HFFc6 (cell line): Measurements from ENCODE around the gene DAP. TPM values are rescaled to one million over a fixed set of nuclear protein-coding genes. Genes with fewer than 3 reads are reported as not detected.

Experiments
- DNase-seq: peaks from one replicate; pipeline ENCODE4 v3.0.0-alpha.2; 2018
- H3K27ac Mint-ChIP-seq: 2 replicates; pipeline ENCODE4 v1.8.0; 2020; ENCODE audit warnings: mild to moderate bottlenecking, mixed read lengths
- H3K27me3 Mint-ChIP-seq: 2 replicates; pipeline ENCODE4 v1.8.0; 2021; ENCODE audit warnings: mild to moderate bottlenecking, moderate library complexity, mixed read lengths; ENCODE audit not compliant: insufficient read depth
- H3K36me3 Mint-ChIP-seq: 2 replicates; pipeline ENCODE4 v1.8.0; 2021; ENCODE audit warnings: low read depth, mixed read lengths
- H3K4me1 Mint-ChIP-seq: 2 replicates; pipeline ENCODE4 v1.8.0; 2020; ENCODE audit warnings: low read depth, mixed read lengths
- H3K4me3 Mint-ChIP-seq: 2 replicates; pipeline ENCODE4 v1.8.0; 2020; ENCODE audit warnings: mild to moderate bottlenecking, moderate library complexity, mixed read lengths
- H3K9me3 Mint-ChIP-seq: 2 replicates; pipeline ENCODE4 v1.8.0; 2020; ENCODE audit warnings: mild to moderate bottlenecking, mixed read lengths
- CTCF ChIP-seq: fragments of 200-600 bp; sonication (generic); IDR thresholded peaks from 2 replicates; pipeline ENCODE4 v1.5.0; 2021; ENCODE audit warnings: antibody characterized with exemption, mild to moderate bottlenecking
- total RNA-seq, 6 experiments: library from RNA; stranded (reverse); fragmentation: NEBNext Ultra II Directional; extraction: Animal tissue kit (Norgen Biotek cat#: 25700); gene quantifications; 2 replicates in 1 of 6; 3 replicates in 5 of 6; pipeline ENCODE4 v1.2.3, GENCODE V29; 2021

Gene DAP
- total RNA-seq, 6 experiments from 2014 or later = 255 to 357 (median 285) TPM

GRCh38 chr5:10661401-10661800 is 99.6 kb downstream of the DAP start:
- no peak overlapping the region for H3K27ac Mint-ChIP-seq
- no peaks in the 10 kb centered on the region for H3K36me3 Mint-ChIP-seq
- H3K4me1 Mint-ChIP-seq = peaks cover 5% of the 10 kb centered on the region; the same call in 1 of the 2 replicates
- no peak for TF ChIP-seq CTCF
- peaks cover 2% of the 10 kb centered on the region for H3K27me3 Mint-ChIP-seq
- H3K4me3 Mint-ChIP-seq = no peak overlapping the region
- no peaks in the 10 kb centered on the region for H3K9me3 Mint-ChIP-seq
- DNase-seq = no peak

- Mint-ChIP-seq H3K4me1 (peaks cover 9% of the 10 kb centered on the region; the same call in 1 of the 2 replicates), H3K27ac (no peak overlapping the region), H3K9me3 (no peaks in the 10 kb centered on the region), H3K27me3 (peaks cover 2% of the 10 kb centered on the region), H3K4me3 (no peak overlapping the region), H3K36me3 (no peaks in the 10 kb centered on the region)
- DNase-seq = no peak
- no peak for TF ChIP-seq CTCF
Observed at GRCh38 chr5:10660720-10661387, 100.2 kb downstream of the DAP start.

- Mint-ChIP-seq H3K4me3 (no peak overlapping the region), H3K4me1 (peaks cover 10% of the 10 kb centered on the region; the same call in 1 of the 2 replicates), H3K9me3 (no peaks in the 10 kb centered on the region), H3K36me3 (no peaks in the 10 kb centered on the region), H3K27ac (no peak overlapping the region), H3K27me3 (peaks cover 2% of the 10 kb centered on the region)
- TF ChIP-seq CTCF = no peak
- no peak for DNase-seq
Observed at GRCh38 chr5:10660135-10660534, 100.9 kb downstream of the DAP start.

- H3K4me1 Mint-ChIP-seq = 0 out of 2 replicates have a peak, but pooled peaks cover 6% of the 10 kb centered on the region
- H3K27ac Mint-ChIP-seq = no peak overlapping the region
- peaks cover 2% of the 10 kb centered on the region for H3K27me3 Mint-ChIP-seq
- H3K9me3 Mint-ChIP-seq = no peaks in the 10 kb centered on the region
- no peak for DNase-seq
- TF ChIP-seq CTCF = no peak
- no peaks in the 10 kb centered on the region for H3K36me3 Mint-ChIP-seq
- no peak overlapping the region for H3K4me3 Mint-ChIP-seq
Observed at GRCh38 chr5:10658265-10658664, 102.8 kb downstream of the DAP start.

GRCh38 chr5:10655972-10656830 is 104.8 kb downstream of the DAP start:
- Mint-ChIP-seq H3K27me3 (no peaks in the 10 kb centered on the region; the same call in none of the 2 replicates), H3K4me3 (no peak overlapping the region), H3K9me3 (no peaks in the 10 kb centered on the region), H3K4me1 (0 out of 2 replicates have a peak, but pooled peaks cover 6% of the 10 kb centered on the region), H3K36me3 (peaks cover 8% of the 10 kb centered on the region; the same call in 1 of the 2 replicates), H3K27ac (no peak overlapping the region)
- no peak for DNase-seq
- no peak for TF ChIP-seq CTCF
